ENCODE results near the gene PSMD8.

DNA sequence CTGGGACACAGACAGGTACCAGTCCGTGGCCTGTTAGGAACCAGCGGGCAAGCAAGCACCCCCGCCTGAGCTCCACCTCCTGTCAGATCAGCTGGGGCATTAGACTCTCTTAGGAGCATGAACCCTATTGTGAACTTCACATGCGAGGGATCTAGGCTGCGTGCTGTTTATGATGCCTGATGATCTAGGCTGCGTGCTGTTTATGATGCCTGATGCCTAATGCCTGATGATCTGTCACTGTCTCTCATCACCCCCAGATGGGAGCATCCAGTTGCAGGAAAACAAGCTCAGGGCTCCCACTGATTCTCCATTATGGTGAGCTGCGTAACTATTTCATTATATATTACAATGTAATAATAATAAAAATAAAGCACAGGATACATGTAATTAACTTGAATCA is 48.1 kb downstream of the PSMD8 start:
- TF ChIP-seq, protein P1, sequence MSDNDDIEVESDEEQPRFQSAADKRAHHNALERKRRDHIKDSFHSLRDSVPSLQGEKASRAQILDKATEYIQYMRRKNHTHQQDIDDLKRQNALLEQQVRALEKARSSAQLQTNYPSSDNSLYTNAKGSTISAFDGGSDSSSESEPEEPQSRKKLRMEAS (IDR thresholded peaks at IDR 0.05; ENCODE audit: insufficient read depth, insufficient read length): no peak
- TF ChIP-seq, protein P2, sequence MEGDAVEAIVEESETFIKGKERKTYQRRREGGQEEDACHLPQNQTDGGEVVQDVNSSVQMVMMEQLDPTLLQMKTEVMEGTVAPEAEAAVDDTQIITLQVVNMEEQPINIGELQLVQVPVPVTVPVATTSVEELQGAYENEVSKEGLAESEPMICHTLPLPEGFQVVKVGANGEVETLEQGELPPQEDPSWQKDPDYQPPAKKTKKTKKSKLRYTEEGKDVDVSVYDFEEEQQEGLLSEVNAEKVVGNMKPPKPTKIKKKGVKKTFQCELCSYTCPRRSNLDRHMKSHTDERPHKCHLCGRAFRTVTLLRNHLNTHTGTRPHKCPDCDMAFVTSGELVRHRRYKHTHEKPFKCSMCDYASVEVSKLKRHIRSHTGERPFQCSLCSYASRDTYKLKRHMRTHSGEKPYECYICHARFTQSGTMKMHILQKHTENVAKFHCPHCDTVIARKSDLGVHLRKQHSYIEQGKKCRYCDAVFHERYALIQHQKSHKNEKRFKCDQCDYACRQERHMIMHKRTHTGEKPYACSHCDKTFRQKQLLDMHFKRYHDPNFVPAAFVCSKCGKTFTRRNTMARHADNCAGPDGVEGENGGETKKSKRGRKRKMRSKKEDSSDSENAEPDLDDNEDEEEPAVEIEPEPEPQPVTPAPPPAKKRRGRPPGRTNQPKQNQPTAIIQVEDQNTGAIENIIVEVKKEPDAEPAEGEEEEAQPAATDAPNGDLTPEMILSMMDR (IDR thresholded peaks at IDR 0.05; ENCODE audit: extremely low read depth in 1 of 2, insufficient read depth in 1 of 2, low read depth in 1 of 2, low read length in 2 of 2): no peak
- TF ChIP-seq POLR2A (IDR thresholded peaks at IDR 0.05; ENCODE audit: low read depth, low read length) (no peak), POLR2AphosphoS5 (IDR thresholded peaks at IDR 0.05; ENCODE audit: insufficient read depth, low read depth, low read length) (no peak), EZH2 (IDR thresholded peaks at IDR 0.05; ENCODE audit: borderline replicate concordance, low read depth, low read length, severe bottlenecking) (no peak)
